GM12873 (cell line): ENCODE results near the gene GGCX.

Experiments
- TF ChIP-seq, protein P1 (sequence below): IDR thresholded peaks from 2 replicates; pipeline ENCODE4 v1.5.1; 2012; ENCODE audit warnings: low read depth, mild to moderate bottlenecking, moderate library complexity, low read length, control low read depth; ENCODE audit not compliant: insufficient read depth; ENCODE audit errors: missing control alignments

GGCX gene

DNA sequence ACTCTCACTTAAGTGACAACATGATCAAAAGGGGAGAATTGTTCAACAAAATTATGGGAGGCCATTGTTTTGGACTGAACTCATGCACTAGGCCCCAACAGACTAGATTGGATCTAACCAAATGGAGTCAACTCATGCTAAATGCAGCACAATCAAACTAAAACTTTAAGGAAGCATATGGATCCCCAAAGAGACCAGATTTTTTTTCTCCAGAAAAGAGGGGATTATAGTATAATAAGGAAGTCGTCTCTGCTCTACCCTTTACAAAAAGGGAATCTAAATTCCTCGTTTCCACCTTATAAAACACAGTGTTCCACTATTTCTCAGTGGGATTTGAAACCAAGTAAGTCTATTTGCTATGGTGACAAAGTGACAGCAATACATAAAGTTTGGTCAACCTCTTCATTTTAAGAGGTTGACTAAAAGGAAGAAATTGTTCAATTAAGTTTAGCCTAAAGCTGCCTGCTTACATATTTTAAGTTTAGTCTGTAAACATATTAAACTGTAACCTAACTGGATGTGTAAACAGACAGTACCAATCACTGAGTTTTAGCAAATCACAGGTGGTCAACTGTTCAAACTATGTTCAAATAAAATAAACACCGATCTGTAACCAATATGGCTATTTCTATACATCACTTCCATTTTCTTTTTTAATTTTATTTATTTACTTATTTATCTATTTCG lies 63.2 kb downstream of the GGCX start:
- TF ChIP-seq, protein P1, sequence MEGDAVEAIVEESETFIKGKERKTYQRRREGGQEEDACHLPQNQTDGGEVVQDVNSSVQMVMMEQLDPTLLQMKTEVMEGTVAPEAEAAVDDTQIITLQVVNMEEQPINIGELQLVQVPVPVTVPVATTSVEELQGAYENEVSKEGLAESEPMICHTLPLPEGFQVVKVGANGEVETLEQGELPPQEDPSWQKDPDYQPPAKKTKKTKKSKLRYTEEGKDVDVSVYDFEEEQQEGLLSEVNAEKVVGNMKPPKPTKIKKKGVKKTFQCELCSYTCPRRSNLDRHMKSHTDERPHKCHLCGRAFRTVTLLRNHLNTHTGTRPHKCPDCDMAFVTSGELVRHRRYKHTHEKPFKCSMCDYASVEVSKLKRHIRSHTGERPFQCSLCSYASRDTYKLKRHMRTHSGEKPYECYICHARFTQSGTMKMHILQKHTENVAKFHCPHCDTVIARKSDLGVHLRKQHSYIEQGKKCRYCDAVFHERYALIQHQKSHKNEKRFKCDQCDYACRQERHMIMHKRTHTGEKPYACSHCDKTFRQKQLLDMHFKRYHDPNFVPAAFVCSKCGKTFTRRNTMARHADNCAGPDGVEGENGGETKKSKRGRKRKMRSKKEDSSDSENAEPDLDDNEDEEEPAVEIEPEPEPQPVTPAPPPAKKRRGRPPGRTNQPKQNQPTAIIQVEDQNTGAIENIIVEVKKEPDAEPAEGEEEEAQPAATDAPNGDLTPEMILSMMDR: no peak

DNA sequence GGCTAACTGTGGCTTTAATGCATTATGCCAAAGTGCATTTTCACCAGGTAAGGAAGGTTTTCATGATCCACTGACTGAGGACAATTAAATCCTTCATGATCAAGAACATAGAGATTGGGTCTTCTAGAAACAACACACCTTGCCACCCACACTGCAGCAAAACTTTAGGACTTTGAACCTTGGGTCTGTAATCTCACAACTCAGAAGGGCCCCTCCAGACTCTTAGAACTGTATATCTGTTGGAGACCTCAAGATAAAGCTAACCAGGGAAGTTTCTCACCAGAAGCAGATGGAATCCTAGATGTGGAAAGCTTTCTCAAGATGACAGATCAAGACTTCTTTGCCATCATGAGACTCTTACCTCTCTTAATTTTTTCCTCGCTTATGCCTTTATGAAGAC lies 64.9 kb downstream of the GGCX start:
- TF ChIP-seq, protein P1: no peak
